ENCODE data around the gene TNS1.

Gene TNS1

GRCh38 chr2:217861334-217861877 lies 141.4 kb downstream of the TNS1 start:
- no peak for DNase-seq

- DNase-seq: no peak
These were observed 142.9 kb downstream of the TNS1 start for GRCh38 chr2:217859926-217860325.

- DNase-seq: no peak
These were observed 144.0 kb downstream of the TNS1 start for GRCh38 chr2:217858519-217859491.

- no peak for DNase-seq
These were observed 144.9 kb downstream of the TNS1 start for GRCh38 chr2:217857624-217858506.

GRCh38 chr2:217856871-217857270 lies 145.9 kb downstream of the TNS1 start:
- DNase-seq: no peak

GRCh38 chr2:217856159-217856558 lies 146.6 kb downstream of the TNS1 start:
- no peak for DNase-seq

- no peak for DNase-seq
These were observed 147.9 kb downstream of the TNS1 start for GRCh38 chr2:217854684-217855420.

GRCh38 chr2:217853961-217854360 lies 148.8 kb downstream of the TNS1 start:
- DNase-seq: no peak

- no peak for DNase-seq
These were observed 149.4 kb downstream of the TNS1 start for GRCh38 chr2:217853301-217853881.

- DNase-seq: no peak
These were observed 150.1 kb downstream of the TNS1 start for GRCh38 chr2:217852555-217853211.

- DNase-seq: no peak
These were observed 151.4 kb downstream of the TNS1 start for GRCh38 chr2:217851191-217852020.

- DNase-seq: no peak
These were observed 153.4 kb downstream of the TNS1 start for GRCh38 chr2:217849154-217849975.

GRCh38 chr2:217848351-217848957 lies 154.3 kb downstream of the TNS1 start:
- DNase-seq: no peak

- DNase-seq: no peak
These were observed 155.0 kb downstream of the TNS1 start for GRCh38 chr2:217847552-217848350.

GRCh38 chr2:217847115-217847514 lies 155.7 kb downstream of the TNS1 start:
- no peak for DNase-seq

GRCh38 chr2:217846321-217846743 lies 156.5 kb downstream of the TNS1 start:
- DNase-seq: no peak

- no peak for DNase-seq
These were observed 157.5 kb downstream of the TNS1 start for GRCh38 chr2:217845301-217845700.

- DNase-seq: no peak
These were observed 158.1 kb downstream of the TNS1 start for GRCh38 chr2:217844696-217845095.

Data from CD4-positive, alpha-beta T cell treated with Interleukin-17A for 4 hours (primary cell).